Upper lobe of left lung (tissue), 6 donors: Measurements from ENCODE around the gene TRPM6. TPM values are rescaled to one million over a fixed set of nuclear protein-coding genes. Genes with fewer than 3 reads are reported as not detected.
A peak's percentile ranks its signal among the peaks of the same experiment; 100 is the strongest.

Source experiments
- ATAC-seq, 2 donors: fragments of 200-7000 bp; cut with Tn5 transposase; one replicate each; pipeline ENCODE4 v1.9.1; 2022; ENCODE audit warnings: mild to moderate bottlenecking in 2 of 2, moderate library complexity in 2 of 2; ENCODE audit not compliant: low FRiP score in 2 of 2
- DNase-seq, 2 donors: peaks; one replicate each; pipeline ENCODE4 v3.0.0-alpha.2; 2019 to 2020
- H3K27ac ChIP-seq, 4 donors: fragments of 200-600 bp; sonication (generic); one replicate each; pipeline ENCODE4 v1.5.1; 2016 to 2019
- H3K27me3 ChIP-seq, 4 donors: fragments of 200-600 bp; sonication (generic); one replicate each; pipeline ENCODE4 v1.5.1; 2017 to 2019
- H3K36me3 ChIP-seq, 4 donors: fragments of 200-600 bp; sonication (generic); one replicate each; pipeline ENCODE4 v1.5.1; 2016 to 2019
- H3K4me1 ChIP-seq, 4 donors: fragments of 200-600 bp; sonication (generic); one replicate each; pipeline ENCODE4 v1.5.1; 2018 to 2019
- H3K4me3 ChIP-seq, 4 donors: fragments of 200-600 bp; sonication (generic); one replicate each; pipeline ENCODE4 v1.5.1; 2017 to 2019; ENCODE audit warnings: mild to moderate bottlenecking in 2 of 4, moderate library complexity in 1 of 4
- H3K9me3 ChIP-seq, 4 donors: fragments of 200-600 bp; sonication (generic); one replicate each; pipeline ENCODE4 v1.5.1; 2018 to 2019
- CTCF ChIP-seq, 6 experiments: fragments of 450-650 bp in 4 of 6; fragments of 200-600 bp in 2 of 6; sonication (generic) in 2 of 6; IDR thresholded peaks; one replicate each; pipeline ENCODE4 v1.5.1; 2016 to 2019; ENCODE audit warnings: antibody characterized with exemption in 6 of 6
- EP300 ChIP-seq, 4 donors: sonication (generic); formaldehyde crosslinking; IDR thresholded peaks; one replicate each; pipeline ENCODE4 v1.5.1; 2017; ENCODE audit warnings: antibody characterized with exemption in 4 of 4, control low read depth in 2 of 4
- POLR2A ChIP-seq, 4 donors: fragments of 450-650 bp; IDR thresholded peaks; one replicate each; pipeline ENCODE4 v1.5.1; 2016 to 2017; ENCODE audit warnings: antibody characterized with exemption in 4 of 4, mild to moderate bottlenecking in 2 of 4
- POLR2AphosphoS5 ChIP-seq, 2 donors: sonication (generic); formaldehyde crosslinking; IDR thresholded peaks; one replicate each; pipeline ENCODE4 v1.5.1; 2017; ENCODE audit warnings: antibody characterized with exemption in 2 of 2
- WGBS, 2 donors: methylation state at CpG; one replicate each; pipeline ENCODE4 v1.1.5; 2017 to 2018; 5-methylcytosine and 5-hydroxymethylcytosine counted together
- total RNA-seq, 6 donors: library from RNA; depleted of rRNA in 4 of 6; stranded (reverse); fragments of >200 nt in 4 of 6; gene quantifications; one replicate each; pipeline versions ENCODE4 v1.1.0 to v1.2.1, GENCODE V29; 2016 to 2021
- donor health status: DM: no; HTN: no; CAD: no; lungs with moderate emphysema.
- donor health status: DM: no; HTN: yes; CAD: no; lungs with severe emphysema.

TRPM6 gene
- total RNA-seq, 6 donors from 2014 or later = under 0.01 to 3.0 (median 1.3) TPM

GRCh38 chr9:74760031-74760700 is 127.6 kb downstream of the TRPM6 start:
- H3K36me3 ChIP-seq = no peaks in the 10 kb centered on the region
- no peaks in the 10 kb centered on the region for H3K9me3 ChIP-seq
- ATAC-seq = no peak
- no peak for TF ChIP-seq POLR2A (IDR thresholded peaks at IDR 0.05)
- no peak for TF ChIP-seq CTCF (IDR thresholded peaks at IDR 0.05)
- peak in 1 of 4 donors; percentile 12 for TF ChIP-seq EP300 (IDR thresholded peaks at IDR 0.05)
- no peak for TF ChIP-seq POLR2AphosphoS5 (IDR thresholded peaks at IDR 0.05)
- H3K4me3 ChIP-seq = no peak overlapping the region
- no peak overlapping the region for H3K27ac ChIP-seq
- DNase-seq = no peak
- no peaks in the 10 kb centered on the region for H3K27me3 ChIP-seq
- H3K4me1 ChIP-seq = no peaks in the 10 kb centered on the region
- 87 to 94% methylated on average over 3 of the region's 3 CpGs for WGBS, 2 donors

GRCh38 chr9:74755999-74756398 is 131.7 kb downstream of the TRPM6 start:
- H3K4me3 ChIP-seq = no peak overlapping the region
- H3K9me3 ChIP-seq = no peaks in the 10 kb centered on the region
- WGBS, 2 donors = 87 to 90% methylated on average over 3 of the region's 3 CpGs
- H3K36me3 ChIP-seq = no peaks in the 10 kb centered on the region
- DNase-seq (no peak), ATAC-seq (no peak)
- TF ChIP-seq EP300 (IDR thresholded peaks at IDR 0.05) = no peak
- no peak for TF ChIP-seq POLR2A (IDR thresholded peaks at IDR 0.05)
- no peak for TF ChIP-seq CTCF (IDR thresholded peaks at IDR 0.05)
- TF ChIP-seq POLR2AphosphoS5 (IDR thresholded peaks at IDR 0.05) = no peak
- H3K4me1 ChIP-seq = no peaks in the 10 kb centered on the region
- H3K27me3 ChIP-seq = no peaks in the 10 kb centered on the region
- no peak overlapping the region for H3K27ac ChIP-seq

- Histone ChIP-seq H3K27ac (no peak overlapping the region), H3K9me3 (no peaks in the 10 kb centered on the region), H3K36me3 (no peaks in the 10 kb centered on the region), H3K27me3 (no peaks in the 10 kb centered on the region), H3K4me3 (no peak overlapping the region), H3K4me1 (no peaks in the 10 kb centered on the region)
- TF ChIP-seq CTCF (IDR thresholded peaks at IDR 0.05) = no peak
- no peak for TF ChIP-seq EP300 (IDR thresholded peaks at IDR 0.05)
- TF ChIP-seq POLR2A (IDR thresholded peaks at IDR 0.05) = no peak
- no peak for TF ChIP-seq POLR2AphosphoS5 (IDR thresholded peaks at IDR 0.05)
- DNase-seq (no peak), ATAC-seq (no peak)
These were observed 132.4 kb downstream of the TRPM6 start for GRCh38 chr9:74755355-74755754.

- Histone ChIP-seq H3K4me1 (no peaks in the 10 kb centered on the region), H3K4me3 (no peak overlapping the region), H3K36me3 (no peaks in the 10 kb centered on the region), H3K27ac (no peak overlapping the region), H3K9me3 (no peaks in the 10 kb centered on the region), H3K27me3 (no peaks in the 10 kb centered on the region)
- no peak for ATAC-seq
- DNase-seq = no peak
- TF ChIP-seq CTCF (IDR thresholded peaks at IDR 0.05) (no peak), POLR2AphosphoS5 (IDR thresholded peaks at IDR 0.05) (no peak), EP300 (IDR thresholded peaks at IDR 0.05) (no peak), POLR2A (IDR thresholded peaks at IDR 0.05) (no peak)
- WGBS, 2 donors = 76 to 84% methylated on average over 6 of the region's 6 CpGs
These were observed 134.1 kb downstream of the TRPM6 start for GRCh38 chr9:74753650-74754049.

GRCh38 chr9:74748966-74749365 is 138.8 kb downstream of the TRPM6 start:
- no peaks in the 10 kb centered on the region for H3K27me3 ChIP-seq
- H3K36me3 ChIP-seq = no peaks in the 10 kb centered on the region
- H3K27ac ChIP-seq = no peak overlapping the region
- ATAC-seq (no peak), DNase-seq (no peak)
- TF ChIP-seq CTCF (IDR thresholded peaks at IDR 0.05) (no peak), POLR2A (IDR thresholded peaks at IDR 0.05) (no peak), POLR2AphosphoS5 (IDR thresholded peaks at IDR 0.05) (no peak), EP300 (IDR thresholded peaks at IDR 0.05) (no peak)
- no peak overlapping the region for H3K4me3 ChIP-seq
- H3K9me3 ChIP-seq = no peaks in the 10 kb centered on the region
- H3K4me1 ChIP-seq = no peaks in the 10 kb centered on the region
- 86 to 89% methylated on average over 4 of the region's 4 CpGs for WGBS, 2 donors
